BLaER1 (cell line): ENCODE results near the gene TRIM49D1.
"Not testable (repeated sequence)": the region's sequence is repeated elsewhere in the genome, so short reads cannot be mapped to it uniquely, and the experiment has no call there.

Experiments
- H3K27ac ChIP-seq: shearing (Covaris generic); formaldehyde crosslinking; 2 replicates; pipeline ENCODE4 v1.8.1; 2022
- H3K27me3 ChIP-seq: shearing (Covaris generic); formaldehyde crosslinking; 2 replicates; pipeline ENCODE4 v1.8.1; 2022
- H3K36me3 ChIP-seq: shearing (Covaris generic); formaldehyde crosslinking; 2 replicates; pipeline ENCODE4 v1.8.1; 2022
- H3K4me1 ChIP-seq: shearing (Covaris generic); formaldehyde crosslinking; 2 replicates; pipeline ENCODE4 v1.8.1; 2022
- H3K4me2 ChIP-seq: shearing (Covaris generic); formaldehyde crosslinking; 2 replicates; pipeline ENCODE4 v1.8.1; 2022
- H3K4me3 ChIP-seq: shearing (Covaris generic); formaldehyde crosslinking; 2 replicates; pipeline ENCODE4 v1.8.1; 2022
- H3K9ac ChIP-seq: shearing (Covaris generic); formaldehyde crosslinking; 2 replicates; pipeline ENCODE4 v1.8.1; 2022
- H3K9me3 ChIP-seq: shearing (Covaris generic); formaldehyde crosslinking; 2 replicates; pipeline ENCODE4 v1.8.1; 2022
- H4K20me1 ChIP-seq: shearing (Covaris generic); formaldehyde crosslinking; 2 replicates; pipeline ENCODE4 v1.8.1; 2022
- Cebpa-rat ChIP-seq: shearing (Covaris generic); IDR thresholded peaks from 2 replicates; pipeline ENCODE4 v1.8.1; 2022

The TRIM49D1 gene

GRCh38 chr11:89922195-89922660 is at the start of gene TRIM49D1:
TRIM49D1 (minus strand) TSS chr11:89922245; CDS start chr11:89917710, 4,535 bp downstream.
- Histone ChIP-seq H3K9ac (no peak within 1 kb of the TSS), H3K27ac (no peak within 1 kb of the TSS), H3K4me2 (no peak within 1 kb of the TSS), H3K27me3 (no peaks in the 10 kb centered on the region), H3K4me3 (no peak within 1 kb of the TSS), H4K20me1 (no peaks in the 10 kb centered on the region), H3K36me3 (no peaks in the 10 kb centered on the region), H3K4me1 (no peaks in the 10 kb centered on the region), H3K9me3 (no peaks in the 10 kb centered on the region)
- no peak for TF ChIP-seq Cebpa-rat

- H3K36me3 ChIP-seq, H3K4me2 ChIP-seq, H3K9me3 ChIP-seq, H3K27me3 ChIP-seq, H3K4me1 ChIP-seq, H3K27ac ChIP-seq, H3K9ac ChIP-seq, H3K4me3 ChIP-seq, H4K20me1 ChIP-seq: not testable (repeated sequence)
Observed at GRCh38 chr11:89965737-89966136, 43.7 kb upstream of the TRIM49D1 start, which contains the start of gene TRIM64. TRIM64 (plus strand) TSS chr11:89966037; CDS start chr11:89968504, 2,467 bp downstream.

GRCh38 chr11:89960833-89961232 is 38.8 kb upstream of the TRIM49D1 start:
- H3K27ac ChIP-seq, H3K4me2 ChIP-seq, H3K4me3 ChIP-seq, H4K20me1 ChIP-seq, H3K27me3 ChIP-seq, H3K9ac ChIP-seq, H3K36me3 ChIP-seq, H3K9me3 ChIP-seq, H3K4me1 ChIP-seq: not testable (repeated sequence)

GRCh38 chr11:89923764-89924163 is 1.7 kb upstream of the TRIM49D1 start, which contains the start of gene TRIM49D2:
TRIM49D2 (plus strand) TSS chr11:89924064; CDS start chr11:89926762, 2,698 bp downstream.
- not testable (repeated sequence) for H3K27me3 ChIP-seq, H3K27ac ChIP-seq, H3K9ac ChIP-seq, H3K9me3 ChIP-seq, H4K20me1 ChIP-seq, H3K36me3 ChIP-seq, H3K4me3 ChIP-seq, H3K4me1 ChIP-seq, H3K4me2 ChIP-seq

GRCh38 chr11:89900809-89901208 is 21.2 kb downstream of the TRIM49D1 start:
- not testable (repeated sequence) for H3K9ac ChIP-seq, H3K27me3 ChIP-seq, H4K20me1 ChIP-seq, H3K9me3 ChIP-seq, H3K4me1 ChIP-seq, H3K4me3 ChIP-seq, H3K27ac ChIP-seq, H3K4me2 ChIP-seq, H3K36me3 ChIP-seq

- H4K20me1 ChIP-seq, H3K27ac ChIP-seq, H3K4me1 ChIP-seq, H3K27me3 ChIP-seq, H3K4me3 ChIP-seq, H3K9ac ChIP-seq, H3K4me2 ChIP-seq, H3K9me3 ChIP-seq, H3K36me3 ChIP-seq: not testable (repeated sequence)
Observed at GRCh38 chr11:89893245-89893644, 28.8 kb downstream of the TRIM49D1 start.

GRCh38 chr11:89877511-89877910 is 44.5 kb downstream of the TRIM49D1 start:
- not testable (repeated sequence) for H3K27me3 ChIP-seq, H3K9ac ChIP-seq, H3K27ac ChIP-seq, H4K20me1 ChIP-seq, H3K4me3 ChIP-seq, H3K4me2 ChIP-seq, H3K9me3 ChIP-seq, H3K4me1 ChIP-seq, H3K36me3 ChIP-seq

- H3K36me3 ChIP-seq, H3K4me3 ChIP-seq, H3K27ac ChIP-seq, H3K27me3 ChIP-seq, H3K4me1 ChIP-seq, H3K4me2 ChIP-seq, H4K20me1 ChIP-seq, H3K9me3 ChIP-seq, H3K9ac ChIP-seq: not testable (repeated sequence)
Observed at GRCh38 chr11:89872588-89872987, 49.5 kb downstream of the TRIM49D1 start.

- H3K9me3 ChIP-seq, H3K9ac ChIP-seq, H3K4me3 ChIP-seq, H3K4me2 ChIP-seq, H3K4me1 ChIP-seq, H3K27ac ChIP-seq, H3K27me3 ChIP-seq, H3K36me3 ChIP-seq, H4K20me1 ChIP-seq: not testable (repeated sequence)
Observed at GRCh38 chr11:89865223-89865622, 56.8 kb downstream of the TRIM49D1 start.

- not testable (repeated sequence) for H3K4me3 ChIP-seq, H4K20me1 ChIP-seq, H3K27me3 ChIP-seq, H3K9me3 ChIP-seq, H3K27ac ChIP-seq, H3K4me1 ChIP-seq, H3K36me3 ChIP-seq, H3K4me2 ChIP-seq, H3K9ac ChIP-seq
Observed at GRCh38 chr11:89863906-89864704, 57.9 kb downstream of the TRIM49D1 start.
